Measurements from ENCODE around the gene PRDM5.

Gene PRDM5

DNA sequence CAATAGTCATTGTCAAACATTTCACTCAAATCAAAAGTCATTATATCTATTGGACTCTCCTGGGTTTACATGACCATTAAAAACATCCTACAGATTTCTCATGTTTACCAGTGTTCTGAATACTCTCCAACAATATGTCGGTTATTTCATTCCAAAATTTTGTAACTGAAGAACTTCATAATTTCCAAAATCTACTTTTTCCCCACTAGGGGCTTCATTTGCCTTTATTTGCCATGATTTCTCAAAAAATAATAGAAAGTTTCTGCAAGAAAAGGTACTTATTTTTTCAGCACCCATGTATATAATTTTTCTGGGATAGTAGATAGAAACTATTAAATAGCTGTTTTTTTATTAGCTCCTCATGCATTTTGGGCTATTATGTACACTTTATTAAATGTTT is 49.0 kb downstream of the PRDM5 start:
- no peaks in the 10 kb centered on the region for H3K27me3 ChIP-seq (ENCODE audit: control insufficient read depth, insufficient read depth, low read length)
- H3K4me1 ChIP-seq (ENCODE audit: control insufficient read depth, insufficient read depth, low read length) = peaks cover 19% of the 10 kb centered on the region
- no peaks in the 10 kb centered on the region for H3K36me3 ChIP-seq (ENCODE audit: control insufficient read depth, insufficient read depth, low read length)
- no peaks in the 10 kb centered on the region for H3K9me3 ChIP-seq (ENCODE audit: control insufficient read depth, insufficient read depth, low read length)
- no peak overlapping the region for H3K9ac ChIP-seq (ENCODE audit: low read depth, low read length)
- no peak overlapping the region for H3K27ac ChIP-seq (ENCODE audit: low read depth, low read length)
- no peak overlapping the region for H3K4me3 ChIP-seq (ENCODE audit: low read depth, low read length)

DNA sequence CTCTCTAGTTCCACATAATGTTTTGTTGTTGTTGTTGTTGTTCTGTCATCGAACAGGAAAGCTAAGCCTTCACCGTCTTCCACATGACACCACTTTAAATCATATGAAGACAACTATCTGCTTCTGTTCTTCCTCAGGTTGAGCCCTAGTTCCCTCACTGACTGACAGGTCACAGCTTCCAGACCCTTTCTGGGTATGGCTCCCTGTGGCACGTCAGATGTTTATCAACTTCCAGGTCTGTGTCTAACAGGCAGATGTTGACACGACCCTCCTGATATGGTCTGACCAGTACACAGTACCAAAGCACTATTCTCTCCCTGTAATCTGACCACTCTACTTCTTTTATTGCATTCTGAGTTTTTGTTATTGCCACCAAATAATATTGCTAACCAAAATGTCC is 51.4 kb downstream of the PRDM5 start:
- no peak overlapping the region for H3K4me3 ChIP-seq (ENCODE audit: low read depth, low read length)

DNA sequence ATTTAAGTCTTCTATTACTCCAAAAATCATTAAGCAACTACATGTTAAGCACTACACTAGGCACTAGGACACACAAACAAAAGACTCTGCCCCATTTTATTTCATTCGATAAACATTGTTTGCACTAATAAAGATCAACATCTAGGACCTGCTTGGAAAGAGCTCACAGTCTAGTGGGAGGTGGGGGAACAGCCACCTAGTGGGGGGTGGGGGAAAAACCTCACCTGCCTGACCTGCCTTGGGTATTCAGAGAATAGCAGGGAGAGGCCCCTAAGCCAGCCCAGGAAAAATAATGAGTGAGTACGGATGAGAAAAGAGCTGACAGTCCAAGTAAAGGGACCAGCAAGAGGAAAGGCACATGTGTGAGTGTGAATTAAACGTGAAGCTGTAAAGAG is 52.2 kb downstream of the PRDM5 start:
- Histone ChIP-seq H3K27ac (ENCODE audit: low read depth, low read length) (no peak overlapping the region), H3K4me3 (ENCODE audit: low read depth, low read length) (no peak overlapping the region), H3K9ac (ENCODE audit: low read depth, low read length) (no peak overlapping the region), H3K9me3 (ENCODE audit: control insufficient read depth, insufficient read depth, low read length) (no peaks in the 10 kb centered on the region), H3K36me3 (ENCODE audit: control insufficient read depth, insufficient read depth, low read length) (no peaks in the 10 kb centered on the region), H3K4me1 (ENCODE audit: control insufficient read depth, insufficient read depth, low read length) (peaks cover 35% of the 10 kb centered on the region), H3K27me3 (ENCODE audit: control insufficient read depth, insufficient read depth, low read length) (no peaks in the 10 kb centered on the region)

More for the DNA sequence above, 51.4 kb downstream of the PRDM5 start:
- H3K27ac ChIP-seq (ENCODE audit: low read depth, low read length) = no peak overlapping the region
- no peaks in the 10 kb centered on the region for H3K9me3 ChIP-seq (ENCODE audit: control insufficient read depth, insufficient read depth, low read length)
- no peaks in the 10 kb centered on the region for H3K36me3 ChIP-seq (ENCODE audit: control insufficient read depth, insufficient read depth, low read length)
- no peaks in the 10 kb centered on the region for H3K27me3 ChIP-seq (ENCODE audit: control insufficient read depth, insufficient read depth, low read length)
- no peak overlapping the region for H3K9ac ChIP-seq (ENCODE audit: low read depth, low read length)
- peaks cover 28% of the 10 kb centered on the region for H3K4me1 ChIP-seq (ENCODE audit: control insufficient read depth, insufficient read depth, low read length)

DNA sequence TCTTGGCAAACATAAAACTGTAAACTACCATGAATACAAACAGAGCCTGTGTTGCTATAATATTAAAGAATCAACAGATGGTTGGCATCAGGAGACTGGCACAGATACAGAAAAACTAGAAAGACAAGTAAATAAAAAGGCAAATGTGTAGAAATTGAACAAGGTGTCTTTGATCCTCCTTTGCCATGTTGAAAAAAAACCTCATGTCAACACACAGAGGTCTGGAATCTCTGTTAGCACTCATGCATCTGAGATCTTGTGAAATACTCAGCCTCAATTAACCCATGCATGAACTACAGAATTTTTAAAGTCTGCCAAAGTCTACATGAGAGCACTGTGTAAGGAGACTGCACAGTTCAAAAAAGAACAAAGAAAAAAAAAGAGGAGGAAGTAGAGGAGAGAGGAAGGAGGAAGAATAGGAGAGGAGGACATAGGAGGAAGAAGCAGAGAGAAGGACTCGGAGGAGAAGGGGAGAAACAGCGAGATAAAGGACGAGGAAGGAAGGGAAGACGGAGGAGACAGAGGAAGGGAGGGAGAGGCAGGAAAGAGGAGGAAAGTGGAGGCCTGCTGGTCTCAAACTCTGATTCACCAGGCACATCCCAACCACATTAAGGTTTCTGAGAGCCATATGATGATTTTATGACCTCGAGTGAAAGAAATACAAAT is 52.8 kb downstream of the PRDM5 start:
- H3K4me3 ChIP-seq (ENCODE audit: low read depth, low read length) = no peak overlapping the region
- H3K4me1 ChIP-seq (ENCODE audit: control insufficient read depth, insufficient read depth, low read length) = peaks cover 34% of the 10 kb centered on the region
- no peak overlapping the region; the same call in 1 of the 2 replicates for H3K9ac ChIP-seq (ENCODE audit: low read depth, low read length)
- no peaks in the 10 kb centered on the region for H3K36me3 ChIP-seq (ENCODE audit: control insufficient read depth, insufficient read depth, low read length)
- no peak overlapping the region for H3K27ac ChIP-seq (ENCODE audit: low read depth, low read length)
- H3K9me3 ChIP-seq (ENCODE audit: control insufficient read depth, insufficient read depth, low read length) = no peaks in the 10 kb centered on the region
- H3K27me3 ChIP-seq (ENCODE audit: control insufficient read depth, insufficient read depth, low read length) = no peaks in the 10 kb centered on the region

- Histone ChIP-seq H3K27me3 (ENCODE audit: control insufficient read depth, insufficient read depth, low read length) (no peaks in the 10 kb centered on the region), H3K4me3 (ENCODE audit: low read depth, low read length) (no peak overlapping the region), H3K36me3 (ENCODE audit: control insufficient read depth, insufficient read depth, low read length) (no peaks in the 10 kb centered on the region), H3K4me1 (ENCODE audit: control insufficient read depth, insufficient read depth, low read length) (peaks cover 34% of the 10 kb centered on the region), H3K9me3 (ENCODE audit: control insufficient read depth, insufficient read depth, low read length) (no peaks in the 10 kb centered on the region), H3K9ac (ENCODE audit: low read depth, low read length) (no peak overlapping the region), H3K27ac (ENCODE audit: low read depth, low read length) (no peak overlapping the region)
These were observed 55.0 kb downstream of the PRDM5 start for GRCh38 chr4:120867506-120867905.

DNA sequence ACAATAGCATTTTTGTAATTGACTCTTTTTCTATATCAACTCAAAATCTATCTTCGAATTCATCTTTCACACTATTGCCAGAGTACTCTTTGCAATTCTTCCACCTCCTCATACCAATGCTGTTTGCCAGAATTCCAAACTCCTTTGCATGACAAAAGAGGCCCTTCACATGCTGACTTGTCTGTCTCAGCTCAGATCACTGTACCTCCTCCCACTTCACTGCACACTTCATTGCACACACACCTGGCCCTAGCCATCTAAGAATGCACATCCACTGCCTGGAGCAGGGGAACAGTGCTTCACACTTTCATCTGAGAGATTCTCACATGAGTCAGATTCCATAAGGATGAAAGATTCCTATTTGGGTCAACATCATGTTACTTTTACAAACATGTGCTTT is 56.5 kb downstream of the PRDM5 start:
- Histone ChIP-seq H3K36me3 (ENCODE audit: control insufficient read depth, insufficient read depth, low read length) (no peaks in the 10 kb centered on the region), H3K9me3 (ENCODE audit: control insufficient read depth, insufficient read depth, low read length) (no peaks in the 10 kb centered on the region), H3K27me3 (ENCODE audit: control insufficient read depth, insufficient read depth, low read length) (no peaks in the 10 kb centered on the region), H3K9ac (ENCODE audit: low read depth, low read length) (no peak overlapping the region), H3K4me3 (ENCODE audit: low read depth, low read length) (no peak overlapping the region; the same call in 1 of the 2 replicates), H3K4me1 (ENCODE audit: control insufficient read depth, insufficient read depth, low read length) (peaks cover 39% of the 10 kb centered on the region), H3K27ac (ENCODE audit: low read depth, low read length) (no peak overlapping the region)

DNA sequence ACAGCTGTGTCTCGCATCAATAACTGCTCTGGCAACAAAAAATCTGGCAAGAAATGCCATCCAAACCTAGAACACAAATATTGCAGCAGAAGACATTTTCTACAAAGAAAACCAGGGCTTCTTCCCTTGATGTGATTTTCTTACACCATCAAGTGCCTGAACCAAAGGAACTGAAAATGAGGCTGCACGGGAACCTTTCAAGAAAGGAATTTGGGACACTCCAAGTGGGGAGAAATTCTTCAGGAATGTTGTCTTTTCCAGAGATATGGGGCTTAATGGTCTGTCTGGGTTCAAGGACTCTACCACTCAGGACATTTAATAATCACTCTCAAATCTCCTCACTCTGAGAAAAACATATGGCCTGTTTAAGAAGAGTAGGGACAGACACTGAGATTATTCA is 57.6 kb downstream of the PRDM5 start:
- Histone ChIP-seq H3K4me3 (ENCODE audit: low read depth, low read length) (no peak overlapping the region), H3K27me3 (ENCODE audit: control insufficient read depth, insufficient read depth, low read length) (no peaks in the 10 kb centered on the region), H3K9ac (ENCODE audit: low read depth, low read length) (no peak overlapping the region), H3K9me3 (ENCODE audit: control insufficient read depth, insufficient read depth, low read length) (no peaks in the 10 kb centered on the region), H3K27ac (ENCODE audit: low read depth, low read length) (no peak overlapping the region), H3K4me1 (ENCODE audit: control insufficient read depth, insufficient read depth, low read length) (peaks cover 30% of the 10 kb centered on the region), H3K36me3 (ENCODE audit: control insufficient read depth, insufficient read depth, low read length) (no peaks in the 10 kb centered on the region)

DNA sequence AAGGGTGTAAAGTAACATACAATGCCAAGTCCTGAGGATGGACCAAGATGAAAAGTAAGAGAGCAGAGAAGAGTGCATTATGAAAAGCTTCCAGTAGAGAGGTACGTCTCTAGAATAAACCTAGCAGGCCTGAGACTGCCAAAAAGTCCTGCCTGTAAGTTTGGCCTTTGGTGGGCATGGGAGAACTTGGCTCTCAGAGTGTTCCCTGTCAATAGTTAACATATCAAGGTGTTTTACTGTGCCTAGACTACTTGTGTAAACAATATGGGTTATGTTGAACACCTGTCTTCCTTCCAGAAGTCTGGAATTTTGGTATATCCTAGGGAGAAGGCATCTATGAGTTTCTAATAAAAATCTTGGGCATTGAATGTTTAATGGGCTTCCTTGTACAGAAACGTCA is 60.1 kb downstream of the PRDM5 start:
- H3K9me3 ChIP-seq (ENCODE audit: control insufficient read depth, insufficient read depth, low read length) = no peaks in the 10 kb centered on the region
- no peaks in the 10 kb centered on the region for H3K36me3 ChIP-seq (ENCODE audit: control insufficient read depth, insufficient read depth, low read length)
- peaks cover 36% of the 10 kb centered on the region for H3K4me1 ChIP-seq (ENCODE audit: control insufficient read depth, insufficient read depth, low read length)
- H3K27ac ChIP-seq (ENCODE audit: low read depth, low read length) = no peak overlapping the region
- no peak overlapping the region for H3K4me3 ChIP-seq (ENCODE audit: low read depth, low read length)
- H3K27me3 ChIP-seq (ENCODE audit: control insufficient read depth, insufficient read depth, low read length) = no peaks in the 10 kb centered on the region
- H3K9ac ChIP-seq (ENCODE audit: low read depth, low read length) = no peak overlapping the region

- H3K4me3 ChIP-seq (ENCODE audit: low read depth, low read length) = no peak overlapping the region
- no peaks in the 10 kb centered on the region for H3K36me3 ChIP-seq (ENCODE audit: control insufficient read depth, insufficient read depth, low read length)
- no peak overlapping the region for H3K9ac ChIP-seq (ENCODE audit: low read depth, low read length)
- peaks cover 34% of the 10 kb centered on the region for H3K4me1 ChIP-seq (ENCODE audit: control insufficient read depth, insufficient read depth, low read length)
- no peaks in the 10 kb centered on the region for H3K27me3 ChIP-seq (ENCODE audit: control insufficient read depth, insufficient read depth, low read length)
- H3K9me3 ChIP-seq (ENCODE audit: control insufficient read depth, insufficient read depth, low read length) = no peaks in the 10 kb centered on the region
- no peak overlapping the region for H3K27ac ChIP-seq (ENCODE audit: low read depth, low read length)
These were observed 60.7 kb downstream of the PRDM5 start for GRCh38 chr4:120861852-120862251.

- H3K27me3 ChIP-seq (ENCODE audit: control insufficient read depth, insufficient read depth, low read length) = no peaks in the 10 kb centered on the region
- H3K4me1 ChIP-seq (ENCODE audit: control insufficient read depth, insufficient read depth, low read length) = peaks cover 16% of the 10 kb centered on the region
- H3K4me3 ChIP-seq (ENCODE audit: low read depth, low read length) = no peak overlapping the region
- no peak overlapping the region for H3K27ac ChIP-seq (ENCODE audit: low read depth, low read length)
- no peak overlapping the region for H3K9ac ChIP-seq (ENCODE audit: low read depth, low read length)
- H3K9me3 ChIP-seq (ENCODE audit: control insufficient read depth, insufficient read depth, low read length) = no peaks in the 10 kb centered on the region
- H3K36me3 ChIP-seq (ENCODE audit: control insufficient read depth, insufficient read depth, low read length) = no peaks in the 10 kb centered on the region
These were observed 63.8 kb downstream of the PRDM5 start for GRCh38 chr4:120858776-120859175.

- H3K9ac ChIP-seq (ENCODE audit: low read depth, low read length) = no peak overlapping the region
- H3K4me3 ChIP-seq (ENCODE audit: low read depth, low read length) = no peak overlapping the region
- no peaks in the 10 kb centered on the region for H3K36me3 ChIP-seq (ENCODE audit: control insufficient read depth, insufficient read depth, low read length)
- H3K9me3 ChIP-seq (ENCODE audit: control insufficient read depth, insufficient read depth, low read length) = no peaks in the 10 kb centered on the region
- H3K27ac ChIP-seq (ENCODE audit: low read depth, low read length) = no peak overlapping the region
- no peaks in the 10 kb centered on the region for H3K27me3 ChIP-seq (ENCODE audit: control insufficient read depth, insufficient read depth, low read length)
- peaks cover 16% of the 10 kb centered on the region for H3K4me1 ChIP-seq (ENCODE audit: control insufficient read depth, insufficient read depth, low read length)
These were observed 65.2 kb downstream of the PRDM5 start for GRCh38 chr4:120857312-120857711.
